Gastroesophageal sphincter (tissue), 3 donors: ENCODE results near the gene COL1A2.

Experiments
- CTCF ChIP-seq, 4 experiments: fragments of 200-600 bp in 2 of 4; fragments of 450-650 bp in 2 of 4; sonication (generic) in 1 of 4; IDR thresholded peaks; one replicate each; pipeline ENCODE4 v1.5.1; 2017 to 2019; ENCODE audit warnings: antibody characterized with exemption in 4 of 4, mild to moderate bottlenecking in 2 of 4, moderate library complexity in 2 of 4
- EP300 ChIP-seq: sonication (generic); formaldehyde crosslinking; IDR thresholded peaks from one replicate; pipeline ENCODE4 v1.6.1; 2017; ENCODE audit warnings: antibody characterized with exemption, mild to moderate bottlenecking
- POLR2A ChIP-seq, 2 donors: fragments of 450-650 bp; IDR thresholded peaks; one replicate each; pipeline ENCODE4 v1.6.1; 2017; ENCODE audit warnings: antibody characterized with exemption in 2 of 2, mild to moderate bottlenecking in 2 of 2, moderate library complexity in 1 of 2
- POLR2AphosphoS5 ChIP-seq: sonication (generic); formaldehyde crosslinking; IDR thresholded peaks from one replicate; pipeline ENCODE4 v1.6.1; 2017; ENCODE audit warnings: antibody characterized with exemption

DNA sequence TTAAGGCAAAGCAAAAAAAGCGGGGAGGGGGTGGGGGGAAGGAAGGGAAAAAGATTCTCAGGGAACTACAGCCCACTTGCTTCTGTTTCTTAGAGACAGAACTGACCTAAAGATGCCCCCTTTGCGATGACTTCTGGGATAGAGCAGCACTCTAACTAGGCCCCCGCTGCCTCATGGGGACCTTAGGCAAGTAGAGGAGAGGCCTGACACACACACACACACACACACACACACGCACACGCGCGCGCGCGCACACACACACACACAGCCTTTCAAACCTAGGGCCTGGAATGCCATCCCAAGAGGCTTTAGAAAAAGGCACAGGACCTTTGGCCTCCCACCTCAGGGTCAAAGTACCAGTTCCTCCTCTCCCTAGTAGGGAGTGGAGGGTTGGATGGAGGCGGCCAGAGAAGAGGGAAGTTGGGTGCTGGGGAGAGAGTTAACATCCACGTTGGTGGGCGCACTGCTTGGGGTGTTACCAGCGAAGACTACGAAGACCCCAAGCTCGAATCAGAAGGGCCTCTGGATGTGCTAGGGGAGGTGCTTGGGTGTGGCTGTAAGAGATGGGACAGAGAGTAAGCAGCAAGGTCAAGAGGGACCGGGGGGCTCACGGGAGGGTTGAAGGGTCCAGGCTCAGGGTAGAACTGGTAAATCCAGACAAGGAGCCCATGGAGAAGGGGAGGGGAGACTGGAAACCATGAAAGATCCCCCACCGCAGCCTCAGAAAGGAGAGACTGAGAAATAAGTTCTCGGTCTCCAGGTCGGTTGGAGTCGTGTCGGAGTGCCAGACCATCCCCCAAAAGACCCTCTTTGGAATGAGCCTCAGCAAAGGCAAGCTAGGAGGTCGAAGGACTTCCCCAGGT is 1.2 kb upstream of the COL1A2 start:
- TF ChIP-seq POLR2A (IDR thresholded peaks at IDR 0.05) = no peak
- no peak for TF ChIP-seq POLR2AphosphoS5
- no peak for TF ChIP-seq CTCF (IDR thresholded peaks at IDR 0.05)
- no peak for TF ChIP-seq EP300
